NT2/D1 (cell line): Measurements from ENCODE around the gene MLLT1.

Experiments used
- YY1 ChIP-seq: IDR thresholded peaks from 2 replicates; pipeline ENCODE4 v1.6.1; 2011; ENCODE audit not compliant: insufficient read length, insufficient read depth
- ZNF274 ChIP-seq: IDR thresholded peaks from 2 replicates; pipeline ENCODE4 v1.6.1; 2011; ENCODE audit warnings: mild to moderate bottlenecking, low read depth, low read length

- TF ChIP-seq ZNF274 (no peak), YY1 (no peak)
Observed at GRCh38 chr19:6224308-6224675, 55.5 kb downstream of the MLLT1 start.
